OCI-LY7 (cell line): ENCODE results near the gene NEMF.
"Not testable (repeated sequence)": the region's sequence is repeated elsewhere in the genome, so short reads cannot be mapped to it uniquely, and the experiment has no call there.

ENCODE experiments used
- CTCF ChIP-seq: fragments of 200-600 bp; sonication (generic); conservative IDR thresholded peaks from 2 replicates; pipeline ENCODE4 v1.5.1; 2014; ENCODE audit warnings: mild to moderate bottlenecking, antibody characterized with exemption, low read length, moderate library complexity, mixed read lengths
- EZH2phosphoT487 ChIP-seq: fragments of 200-600 bp; sonication (generic); IDR thresholded peaks from 2 replicates; pipeline ENCODE4 v1.6.1; 2018; ENCODE audit warnings: low read depth, borderline replicate concordance, mild to moderate bottlenecking, mixed run types, antibody characterized with exemption, low read length, moderate library complexity, mixed read lengths

GRCh38 chr14:49816118-49816517 is 36.5 kb downstream of the NEMF start:
- TF ChIP-seq CTCF, EZH2phosphoT487: not testable (repeated sequence)
